Gastrocnemius medialis (tissue), 4 donors: Measurements from ENCODE around the gene SV2C.

Experiments used
- CTCF ChIP-seq, 5 experiments: fragments of 450-650 bp in 3 of 5; fragments of 200-600 bp in 2 of 5; sonication (generic) in 2 of 5; IDR thresholded peaks in 4 of 5; conservative IDR thresholded peaks in 1 of 5; 1 replicate in 4 of 5; 2 replicates in 1 of 5; pipeline ENCODE4 v1.5.1; 2016 to 2019; ENCODE audit warnings: antibody characterized with exemption in 5 of 5, mild to moderate bottlenecking in 3 of 5, moderate library complexity in 3 of 5
- POLR2A ChIP-seq, 2 donors: fragments of 450-650 bp; IDR thresholded peaks; one replicate each; pipeline ENCODE4 v1.6.1; 2017; ENCODE audit warnings: antibody characterized with exemption in 2 of 2, mild to moderate bottlenecking in 2 of 2, moderate library complexity in 2 of 2

- TF ChIP-seq CTCF (IDR thresholded peaks at IDR 0.05 in 4 of 5, conservative IDR thresholded peaks at IDR 0.05 in 1 of 5) (no peak), POLR2A (IDR thresholded peaks at IDR 0.05) (no peak)
Measured at GRCh38 chr5:76342474-76342873, 259.3 kb downstream of the SV2C start.
